ENCODE measurements around the gene SRRM2.

The SRRM2 gene

DNA sequence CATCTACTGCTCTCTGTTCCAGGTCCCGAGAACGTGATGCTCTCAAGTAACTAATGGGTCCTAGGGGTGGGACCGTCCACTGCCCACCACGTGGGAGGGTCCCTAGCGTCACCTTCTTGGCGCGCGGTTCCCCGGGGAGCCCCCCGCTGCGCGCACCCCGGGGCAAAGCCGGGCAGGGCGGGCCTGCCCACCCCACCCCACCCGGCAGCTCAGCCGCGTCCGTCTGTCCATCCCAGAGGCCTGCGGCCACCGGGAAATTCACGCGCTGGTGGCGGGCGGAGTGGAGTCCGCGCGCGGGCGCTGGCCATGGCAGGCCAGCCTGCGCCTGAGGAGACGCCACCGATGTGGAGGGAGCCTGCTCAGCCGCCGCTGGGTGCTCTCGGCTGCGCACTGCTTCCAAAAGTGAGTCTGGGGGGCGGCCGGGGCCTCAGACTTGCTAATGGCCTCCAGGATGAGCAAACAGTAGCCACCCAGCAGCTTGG, 46.3 kb downstream of the SRRM2 start:
- no peak for DNase-seq (ENCODE audit: low read depth in 2 of 2)

DNA sequence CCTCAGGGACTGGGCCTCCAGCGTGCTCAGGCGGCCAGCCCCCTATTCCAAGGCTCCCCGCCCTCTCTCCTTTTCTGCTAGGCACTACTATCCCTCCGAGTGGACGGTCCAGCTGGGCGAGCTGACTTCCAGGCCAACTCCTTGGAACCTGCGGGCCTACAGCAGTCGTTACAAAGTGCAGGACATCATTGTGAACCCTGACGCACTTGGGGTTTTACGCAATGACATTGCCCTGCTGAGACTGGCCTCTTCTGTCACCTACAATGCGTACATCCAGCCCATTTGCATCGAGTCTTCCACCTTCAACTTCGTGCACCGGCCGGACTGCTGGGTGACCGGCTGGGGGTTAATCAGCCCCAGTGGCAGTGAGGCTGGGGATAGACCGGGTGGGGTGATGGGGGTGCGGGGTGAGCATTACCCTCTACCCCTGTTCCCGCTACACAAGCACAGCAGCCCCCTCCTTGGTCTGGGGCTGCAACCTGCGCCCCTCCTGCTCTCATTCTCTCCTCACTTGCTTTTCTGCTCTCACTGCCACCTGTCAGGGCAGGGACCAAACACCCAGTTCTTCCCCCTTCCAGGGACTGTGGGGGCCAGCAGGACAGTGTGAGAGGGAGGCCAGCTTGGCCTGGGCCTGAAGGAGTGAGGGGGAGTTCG, 46.9 kb downstream of the SRRM2 start:
- no peak for DNase-seq (ENCODE audit: low read depth in 2 of 2)

DNA sequence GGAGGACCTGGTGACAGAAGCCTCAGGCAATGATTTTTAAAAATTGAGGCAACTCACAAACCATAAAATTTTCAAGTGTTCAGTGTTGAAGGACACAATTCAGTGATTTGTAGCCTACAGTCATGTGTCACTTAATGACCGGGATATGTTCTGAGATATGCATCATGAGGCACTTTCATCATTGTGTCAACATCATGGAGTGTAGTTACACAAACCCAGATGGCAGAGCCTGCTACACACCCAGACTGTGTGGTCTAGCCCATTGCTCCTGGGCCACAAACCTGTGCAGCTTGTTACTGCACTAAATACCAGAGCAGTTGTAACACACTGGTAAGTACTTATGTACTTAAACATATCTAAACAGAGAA, 47.4 kb downstream of the SRRM2 start:
- no peak for DNase-seq (ENCODE audit: low read depth in 2 of 2)

DNA sequence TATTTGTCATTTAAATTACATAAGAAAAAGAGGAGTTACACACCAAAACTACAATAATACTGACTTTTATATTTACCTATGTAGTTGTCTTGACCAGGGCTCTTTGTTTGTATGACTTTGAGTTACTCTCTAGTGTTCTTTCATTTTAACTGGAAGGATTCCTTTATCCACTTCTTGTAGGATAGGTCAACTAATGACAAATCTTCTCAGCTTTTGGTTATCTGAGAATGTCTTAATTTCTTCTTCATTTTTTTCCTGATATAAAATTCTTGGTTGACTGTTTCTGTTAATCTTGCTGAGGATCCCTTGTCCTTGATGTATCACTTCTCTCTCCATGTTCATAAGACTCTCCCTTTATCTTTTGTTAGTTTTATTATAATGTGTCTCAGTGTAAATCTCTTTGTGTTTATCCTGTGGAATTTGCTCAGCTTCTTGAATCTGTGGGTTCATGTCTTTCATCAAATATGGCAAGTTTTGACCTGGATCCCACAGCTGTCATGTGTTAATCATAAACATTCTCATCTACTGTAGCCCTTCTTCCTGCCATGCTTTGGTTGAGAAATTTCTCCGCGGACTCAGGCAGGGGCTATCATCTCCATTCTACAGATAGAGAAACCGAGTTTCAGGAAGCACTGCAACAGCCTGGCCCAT, 51.2 kb downstream of the SRRM2 start:
- no peak for DNase-seq (ENCODE audit: low read depth in 2 of 2)

DNA sequence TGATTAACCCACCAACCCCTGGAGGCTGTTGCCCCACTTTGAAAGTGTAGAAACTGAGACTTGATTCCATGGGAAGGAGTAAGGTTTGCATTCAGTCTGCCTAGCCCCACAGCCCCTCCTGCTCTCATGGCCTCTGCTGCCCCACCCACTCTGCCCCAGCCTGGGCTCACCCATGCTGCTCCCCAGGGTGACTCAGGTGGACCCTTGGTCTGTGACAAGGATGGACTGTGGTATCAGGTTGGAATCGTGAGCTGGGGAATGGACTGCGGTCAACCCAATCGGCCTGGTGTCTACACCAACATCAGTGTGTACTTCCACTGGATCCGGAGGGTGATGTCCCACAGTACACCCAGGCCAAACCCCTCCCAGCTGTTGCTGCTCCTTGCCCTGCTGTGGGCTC, 52.3 kb downstream of the SRRM2 start:
- no peak for DNase-seq (ENCODE audit: low read depth in 2 of 2)

DNA sequence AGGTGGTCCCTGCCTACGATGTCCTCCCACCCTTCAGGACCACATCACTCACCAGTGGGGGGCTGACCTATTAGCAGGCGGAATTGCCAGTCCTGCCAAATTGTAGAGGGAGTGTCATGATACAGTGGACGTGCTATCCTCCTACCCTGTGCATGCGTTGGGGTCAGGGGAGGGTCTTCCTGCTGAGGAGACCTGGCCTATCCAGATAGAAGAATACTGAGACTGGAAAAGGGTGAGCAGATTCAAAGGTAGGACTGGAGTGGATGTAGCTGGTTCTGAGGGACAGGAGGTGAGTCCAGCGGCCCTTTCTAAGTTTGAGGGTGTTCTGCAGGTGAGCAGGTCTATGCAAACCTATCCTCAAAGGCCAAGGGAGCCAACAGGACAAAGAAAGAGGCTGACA, 53.8 kb downstream of the SRRM2 start:
- DNase-seq (ENCODE audit: low read depth in 2 of 2) = no peak

DNA sequence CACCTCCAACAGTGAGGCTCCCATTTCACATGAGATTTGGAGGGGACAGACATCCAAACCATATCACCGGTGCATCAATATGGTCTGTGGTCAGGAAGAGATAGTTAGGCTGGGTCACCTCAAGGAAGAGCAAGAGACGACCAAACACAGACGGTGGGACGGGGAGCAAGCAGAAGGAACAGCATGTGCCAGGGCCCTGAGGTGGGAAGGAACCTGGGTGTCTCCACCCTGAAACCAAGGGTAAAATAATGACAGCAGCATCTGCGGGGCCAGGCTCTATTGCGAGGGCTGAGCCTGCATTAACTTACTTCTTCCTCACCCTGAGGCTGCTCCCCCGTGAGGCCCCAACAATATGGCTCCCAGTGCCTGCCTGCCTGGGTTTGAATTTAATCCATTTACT, 55.7 kb downstream of the SRRM2 start:
- no peak for DNase-seq (ENCODE audit: low read depth in 2 of 2)

DNA sequence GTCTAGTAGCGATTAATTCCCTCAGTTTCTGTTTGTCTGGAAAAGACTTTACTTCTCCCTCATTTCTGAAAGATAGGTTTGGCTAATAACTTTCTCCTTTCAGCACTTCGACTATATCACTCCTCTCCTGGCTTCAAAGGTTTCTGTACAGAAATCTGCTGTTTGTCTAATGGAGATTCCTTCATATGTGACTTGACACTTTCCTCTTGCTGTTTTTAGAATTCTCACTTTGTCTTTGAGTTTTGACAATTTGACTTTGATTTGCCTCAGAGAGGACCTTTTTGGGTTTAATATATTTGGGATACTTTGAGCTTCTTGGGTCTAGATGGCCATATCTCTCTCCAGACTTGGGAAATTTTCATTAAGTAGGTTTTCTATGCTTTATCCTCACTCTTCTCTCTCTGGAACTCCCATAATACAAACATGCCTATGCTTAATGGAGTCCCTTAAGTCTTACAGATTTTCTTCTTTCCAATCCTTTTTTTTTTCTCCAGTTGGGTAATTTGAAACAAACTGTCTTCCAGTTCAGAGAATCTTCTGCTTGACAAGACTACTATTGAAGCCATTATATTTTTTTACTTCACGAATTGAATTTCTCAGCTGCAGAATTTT, 56.8 kb downstream of the SRRM2 start:
- DNase-seq (ENCODE audit: low read depth in 2 of 2) = no peak

DNA sequence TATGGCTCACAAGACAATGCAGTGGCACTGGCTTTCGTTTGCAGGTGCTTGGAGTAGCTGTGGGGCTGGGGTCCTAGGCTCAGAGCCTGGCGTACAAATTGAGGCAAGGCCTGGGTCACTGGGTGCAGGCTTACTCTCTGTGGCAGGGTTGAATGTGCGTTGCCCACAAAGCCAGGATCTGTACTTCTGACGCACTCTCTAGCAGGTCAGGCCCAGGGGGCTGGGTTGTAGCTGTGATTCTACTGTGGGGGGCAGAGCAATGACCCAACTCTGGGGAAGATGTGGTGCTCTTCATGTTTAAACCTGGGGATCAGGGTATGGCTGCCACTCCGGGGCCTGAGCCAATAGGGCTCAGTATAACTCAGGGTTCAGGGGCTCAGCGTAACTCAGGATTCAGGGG, 58.2 kb downstream of the SRRM2 start:
- DNase-seq (ENCODE audit: low read depth in 2 of 2) = no peak

DNA sequence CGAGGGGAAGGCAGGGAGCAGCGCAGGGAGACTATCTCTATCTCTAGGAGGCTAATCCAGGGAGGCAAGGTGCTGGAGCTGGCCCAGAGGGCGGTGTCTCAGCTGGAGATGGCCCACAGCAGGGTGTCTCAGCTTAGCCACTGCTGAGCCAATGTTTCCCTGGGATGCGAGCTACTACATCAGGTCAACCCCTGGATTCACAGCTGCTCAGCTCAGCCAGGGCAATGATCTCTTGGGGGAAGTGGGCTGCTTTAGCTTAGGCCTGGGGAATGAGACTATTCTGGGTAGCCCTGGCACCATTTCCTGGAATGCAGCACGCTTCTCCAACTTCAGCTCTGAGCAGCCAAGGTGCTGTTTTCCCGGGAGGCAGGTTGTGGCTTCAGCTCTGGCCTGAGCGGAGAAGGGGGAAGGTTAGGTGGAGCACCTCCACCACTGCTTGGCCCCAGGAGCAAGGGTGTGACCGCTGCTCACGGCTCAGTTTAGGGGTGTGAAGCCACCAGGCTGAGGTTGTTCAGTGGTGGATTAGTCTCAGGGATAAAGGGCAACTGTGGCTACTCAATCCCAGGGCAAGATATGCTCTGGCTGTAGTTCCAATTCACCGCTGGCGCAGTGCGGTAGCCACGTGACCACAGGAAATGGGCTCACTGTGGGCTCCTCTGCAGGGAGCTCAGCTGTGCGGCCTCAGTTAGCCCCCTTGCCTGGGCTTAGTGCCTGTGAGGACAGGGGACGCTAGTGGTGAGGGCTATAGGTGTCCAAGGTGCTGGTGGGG, 59.4 kb downstream of the SRRM2 start:
- no peak for DNase-seq (ENCODE audit: low read depth in 2 of 2)

DNA sequence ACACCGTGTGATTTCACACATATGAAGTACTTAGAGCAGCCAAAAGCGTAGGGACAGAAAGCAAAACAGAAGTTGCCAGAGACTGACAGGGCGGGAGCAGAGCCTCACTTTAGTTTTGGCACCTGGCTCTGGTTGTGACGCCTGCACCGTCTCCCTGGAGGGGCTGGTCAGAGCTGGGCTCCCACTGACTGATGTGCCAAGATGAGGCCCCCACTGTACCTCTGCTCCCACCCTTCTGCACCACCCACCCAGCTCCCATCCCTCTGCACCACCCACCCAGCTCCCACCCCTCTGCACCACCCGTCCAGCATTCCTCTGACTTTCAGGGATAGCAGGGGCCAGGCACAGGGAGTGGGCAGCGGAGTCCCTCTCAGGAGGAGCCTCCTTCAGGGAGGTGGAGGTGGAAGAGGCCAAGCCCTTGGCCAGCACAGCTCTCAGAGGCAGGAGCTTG, 61.4 kb downstream of the SRRM2 start:
- no peak for DNase-seq (ENCODE audit: low read depth in 2 of 2)

DNA sequence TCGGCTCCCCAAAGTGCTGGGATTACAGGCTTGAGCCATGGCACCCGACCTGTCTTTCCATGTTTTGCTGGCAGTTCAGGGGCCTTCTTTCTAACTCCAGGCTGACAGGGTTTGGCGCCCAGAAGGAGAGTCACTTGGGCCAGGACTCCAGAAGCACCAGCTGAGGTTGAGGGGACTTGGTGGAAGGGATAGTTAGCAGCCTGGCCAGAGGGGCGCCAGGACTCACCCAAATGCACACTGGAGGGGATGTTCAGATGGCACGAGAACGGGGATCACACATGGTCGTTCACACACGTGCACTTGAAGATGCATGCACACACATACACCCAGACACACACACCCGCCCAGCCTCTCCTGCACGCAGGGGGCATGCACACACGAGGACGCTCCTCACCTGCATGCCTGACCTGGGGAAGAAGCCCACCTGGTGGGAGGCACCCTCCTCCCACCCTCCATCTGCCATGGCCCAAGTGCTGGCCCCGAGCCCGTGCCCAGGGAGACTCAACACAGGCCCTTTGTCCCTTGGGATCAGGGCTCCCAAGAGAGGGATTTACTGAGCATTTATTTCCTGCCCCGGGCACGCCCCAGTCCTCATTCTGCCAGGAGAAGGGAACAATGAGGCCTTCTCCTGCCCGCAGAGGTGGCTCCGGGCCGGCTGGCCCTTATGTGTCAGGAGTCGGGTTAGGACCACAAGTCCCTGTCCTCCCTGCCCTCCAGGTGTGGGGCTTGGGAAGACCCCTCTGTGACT, 62.3 kb downstream of the SRRM2 start:
- no peak for DNase-seq (ENCODE audit: low read depth in 2 of 2)

DNA sequence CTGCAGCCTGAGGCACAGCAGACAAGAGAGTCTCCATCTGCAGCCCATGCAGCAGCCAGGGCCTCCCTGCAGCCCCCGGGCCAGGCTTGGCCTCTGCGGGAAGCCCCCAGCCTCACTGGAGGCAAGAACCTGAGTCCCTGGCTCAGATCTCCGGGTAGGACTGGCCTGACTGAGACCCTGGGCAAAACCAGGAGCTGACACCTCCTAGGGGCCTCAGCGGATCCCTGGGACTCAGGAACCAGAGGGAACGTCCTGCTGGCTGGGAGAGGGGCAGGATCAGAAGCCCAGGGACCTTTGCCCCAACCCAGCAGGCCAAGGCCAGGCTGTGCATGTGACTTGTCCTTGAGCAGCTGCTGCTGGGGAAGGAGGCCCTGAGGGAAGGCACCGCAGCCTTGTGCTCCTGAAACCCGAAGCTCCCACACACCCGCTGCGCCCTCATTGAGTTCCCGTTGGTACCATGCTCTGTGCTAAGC, 62.9 kb downstream of the SRRM2 start:
- DNase-seq (ENCODE audit: low read depth in 2 of 2) = no peak

DNA sequence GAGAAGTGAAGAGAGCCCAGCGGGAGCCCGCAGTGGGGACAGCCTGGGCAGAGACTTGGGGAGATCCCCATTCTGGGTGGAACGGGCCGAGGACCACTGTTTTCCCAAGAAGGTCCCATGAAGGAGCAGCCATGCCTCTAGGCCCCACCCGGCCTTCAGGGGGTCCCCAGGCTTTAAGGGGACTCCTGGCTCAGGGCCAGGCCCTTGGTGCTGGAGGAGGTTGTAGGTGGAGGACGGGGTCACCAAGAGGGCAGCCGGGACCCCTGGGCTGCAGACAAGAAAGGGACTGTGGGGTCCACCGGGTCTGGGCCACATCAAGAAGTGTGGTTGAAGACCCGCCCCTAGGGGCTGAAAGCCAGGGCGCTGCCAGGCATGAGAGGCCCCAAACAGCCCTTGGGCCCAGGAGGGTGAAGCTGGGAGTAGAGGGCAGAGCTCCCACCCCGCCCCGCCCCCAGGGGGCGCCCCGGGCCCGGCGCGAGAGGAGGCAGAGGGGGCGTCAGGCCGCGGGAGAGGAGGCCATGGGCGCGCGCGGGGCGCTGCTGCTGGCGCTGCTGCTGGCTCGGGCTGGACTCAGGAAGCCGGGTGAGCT, 64.4 kb downstream of the SRRM2 start, which contains the start of gene PRSS21:
Gene PRSS21 (plus strand): TSS at position 487 of the 589 bp plus-strand sequence. CDS start 32 bp downstream, at position 519.
- no peak for DNase-seq (ENCODE audit: low read depth in 2 of 2)

DNA sequence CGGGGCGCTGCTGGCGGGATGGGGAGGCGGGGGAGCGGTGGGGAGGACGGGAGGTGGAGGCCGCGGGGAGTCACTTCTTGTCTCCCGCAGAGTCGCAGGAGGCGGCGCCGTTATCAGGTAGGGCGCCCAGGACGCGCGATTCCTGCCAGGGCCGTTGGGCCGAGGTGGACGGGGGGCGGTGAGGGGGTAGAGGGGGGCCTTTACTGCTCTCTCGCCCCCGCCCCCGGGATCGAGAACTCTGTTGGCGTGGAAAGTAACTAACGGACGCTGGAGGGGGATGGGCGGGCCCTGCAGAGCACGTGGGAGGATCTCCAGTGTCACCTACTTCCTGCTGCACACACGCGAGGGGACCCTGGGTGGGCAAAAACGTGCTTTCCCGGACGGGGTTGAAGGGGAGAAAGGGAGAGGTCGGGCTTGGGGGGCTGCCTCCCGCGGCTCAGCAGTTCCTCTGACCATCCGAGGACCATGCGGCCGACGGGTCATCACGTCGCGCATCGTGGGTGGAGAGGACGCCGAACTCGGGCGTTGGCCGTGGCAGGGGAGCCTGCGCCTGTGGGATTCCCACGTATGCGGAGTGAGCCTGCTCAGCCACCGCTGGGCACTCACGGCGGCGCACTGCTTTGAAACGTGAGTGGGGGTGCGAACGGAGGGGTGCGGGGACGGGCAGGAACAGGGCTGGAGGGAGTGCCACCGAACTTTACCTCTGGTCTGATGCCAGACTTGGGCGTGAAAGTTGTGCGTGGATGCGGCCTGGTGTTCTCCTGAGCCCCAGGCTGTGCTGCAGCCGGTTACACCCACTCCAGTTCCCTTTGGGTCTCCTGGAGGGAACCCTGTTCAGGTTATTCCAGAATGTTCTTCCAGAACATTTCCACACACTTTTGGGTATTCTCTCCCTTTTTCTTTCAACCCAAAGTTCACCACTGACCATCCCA, 65.2 kb downstream of the SRRM2 start:
- DNase-seq (ENCODE audit: low read depth in 2 of 2) = no peak

DNA sequence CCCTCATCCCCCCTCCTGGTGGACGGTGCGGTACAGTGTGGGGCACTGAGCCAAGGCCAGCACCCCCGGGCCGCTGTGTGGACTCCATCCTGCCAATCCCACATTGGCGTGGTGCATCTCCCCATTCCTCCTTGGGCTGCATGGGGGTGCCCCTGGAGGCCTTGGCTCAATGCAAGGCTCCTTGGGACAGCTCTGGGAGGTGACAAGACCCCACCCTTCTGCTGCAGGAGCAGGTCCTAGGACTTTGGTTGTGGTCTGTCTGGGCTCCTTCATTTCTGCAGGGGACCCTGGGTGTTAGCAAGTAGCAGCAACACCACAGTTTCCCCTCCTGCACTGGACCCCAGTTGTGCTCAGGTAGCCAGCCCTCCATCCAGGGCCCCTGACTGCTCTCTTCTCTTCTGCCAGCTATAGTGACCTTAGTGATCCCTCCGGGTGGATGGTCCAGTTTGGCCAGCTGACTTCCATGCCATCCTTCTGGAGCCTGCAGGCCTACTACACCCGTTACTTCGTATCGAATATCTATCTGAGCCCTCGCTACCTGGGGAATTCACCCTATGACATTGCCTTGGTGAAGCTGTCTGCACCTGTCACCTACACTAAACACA, 65.9 kb downstream of the SRRM2 start:
- no peak for DNase-seq (ENCODE audit: low read depth in 2 of 2)

DNA sequence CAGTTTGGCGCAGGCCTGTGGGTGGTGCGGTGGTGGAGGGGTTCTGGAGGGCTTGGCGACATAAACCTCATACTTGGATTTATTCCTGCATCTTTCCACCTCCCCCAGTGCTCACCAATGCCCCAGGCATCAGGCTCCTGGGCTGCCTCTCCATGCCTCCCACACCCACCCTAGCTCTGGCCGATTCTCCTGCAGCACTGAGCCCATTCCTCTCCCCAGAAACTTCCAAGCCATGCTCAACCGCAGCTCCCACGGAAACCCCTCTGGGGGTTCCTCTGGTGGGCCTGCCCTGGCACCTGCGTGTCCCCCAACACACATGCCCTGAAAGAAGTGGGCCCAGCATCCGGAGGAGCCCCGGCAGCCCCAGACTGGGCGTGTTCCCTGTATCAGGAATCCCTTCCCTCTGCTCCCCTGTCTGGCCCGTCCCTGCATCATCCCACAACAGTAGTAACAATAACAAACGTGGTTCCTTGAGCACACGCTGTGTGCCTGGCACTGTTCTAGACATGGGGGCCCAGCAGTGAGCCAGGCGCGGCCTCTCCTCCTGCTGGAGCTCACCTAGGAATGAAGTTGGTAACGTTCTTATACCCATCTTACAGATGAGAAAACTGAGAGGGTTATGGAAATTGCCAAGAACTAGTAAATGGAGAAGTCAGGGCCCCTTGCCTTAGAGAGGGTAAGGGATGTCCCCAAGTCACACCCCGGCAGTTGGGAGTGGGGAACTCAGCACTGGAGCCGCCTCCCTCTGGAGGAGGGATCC, 66.9 kb downstream of the SRRM2 start:
- DNase-seq (ENCODE audit: low read depth in 2 of 2) = no peak

DNA sequence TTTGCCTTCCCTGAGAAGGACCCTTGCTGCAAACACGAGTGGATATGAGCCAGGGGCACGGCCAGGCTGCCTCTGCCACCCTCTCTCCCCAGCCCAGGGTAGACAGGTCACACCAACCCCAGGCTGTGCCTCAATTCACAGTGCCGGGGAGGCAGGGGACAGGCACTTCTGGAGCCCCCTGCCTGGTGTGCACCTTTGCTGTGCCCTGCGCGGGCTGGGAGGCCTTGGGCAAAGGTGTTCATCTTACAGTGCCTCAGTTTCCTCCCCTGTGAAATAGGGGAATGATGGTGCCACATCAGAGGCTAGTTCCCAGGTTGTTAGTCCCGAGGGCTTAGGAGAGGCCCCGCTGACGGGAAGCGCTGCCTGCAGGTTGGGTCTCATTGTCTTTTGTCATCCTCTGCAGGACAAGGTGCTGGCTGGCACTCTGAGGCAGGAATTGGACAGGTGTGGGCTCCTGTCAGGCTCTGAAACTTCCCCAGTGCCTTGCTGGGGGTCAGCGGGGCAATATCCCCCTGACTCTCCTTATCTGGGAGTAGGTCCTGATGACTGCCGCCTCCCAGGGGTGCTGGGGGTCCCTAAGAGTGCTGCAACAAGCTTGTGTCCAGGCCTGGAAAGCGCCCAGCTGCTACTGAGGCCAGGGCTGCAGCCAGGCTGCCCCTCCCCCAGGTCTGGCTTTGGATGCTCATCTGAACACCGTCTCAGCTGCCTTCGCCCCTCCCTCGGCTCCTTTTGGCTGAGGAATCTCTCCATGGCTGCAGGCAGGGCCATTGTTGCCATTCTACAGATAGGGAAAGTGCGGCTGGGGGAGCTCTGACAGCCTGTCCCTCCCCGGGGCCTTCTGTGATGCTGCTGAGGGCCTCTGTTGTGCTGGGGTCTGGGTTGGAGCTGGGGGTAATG, 67.7 kb downstream of the SRRM2 start:
- no peak for DNase-seq (ENCODE audit: low read depth in 2 of 2)

Measured in stimulated activated CD4-positive, alpha-beta T cell treated with anti-CD3 and anti-CD28 coated beads, Interleukin-12 subunit alpha, Interleukin-12 subunit beta, amount 100 ng/mL, for 24 hours (primary cell).